GM19035 (cell line): Measurements from ENCODE around the gene RNLS.
"Not testable (repeated sequence)": the region's sequence is repeated elsewhere in the genome, so short reads cannot be mapped to it uniquely, and the experiment has no call there.

Source experiments
- ATAC-seq: cut with Tn5 transposase; IDR thresholded peaks from one replicate; pipeline ENCODE4 v1.9.1; 2021; ENCODE audit not compliant: unreplicated experiment

RNLS gene

DNA sequence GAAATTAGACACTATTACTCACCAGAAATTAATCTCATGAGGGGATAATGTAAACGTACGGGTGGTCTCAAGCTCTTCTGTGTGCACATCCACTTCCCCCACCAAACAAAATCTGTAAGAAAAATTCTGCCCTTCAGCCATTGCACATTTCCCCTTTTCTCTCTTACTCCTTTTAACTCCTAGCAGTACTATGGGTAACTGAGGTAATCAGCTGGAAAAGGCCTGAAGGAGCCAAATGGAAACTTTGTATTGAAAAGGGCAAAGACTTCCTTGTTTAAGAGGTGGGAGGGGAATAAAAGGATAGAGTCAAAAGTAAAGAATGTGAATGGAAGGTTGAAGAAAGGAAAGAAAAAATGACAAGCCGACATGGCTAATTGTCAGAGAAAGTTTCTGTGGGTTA lies 273.8 kb downstream of the RNLS start:
- ATAC-seq = no peak

DNA sequence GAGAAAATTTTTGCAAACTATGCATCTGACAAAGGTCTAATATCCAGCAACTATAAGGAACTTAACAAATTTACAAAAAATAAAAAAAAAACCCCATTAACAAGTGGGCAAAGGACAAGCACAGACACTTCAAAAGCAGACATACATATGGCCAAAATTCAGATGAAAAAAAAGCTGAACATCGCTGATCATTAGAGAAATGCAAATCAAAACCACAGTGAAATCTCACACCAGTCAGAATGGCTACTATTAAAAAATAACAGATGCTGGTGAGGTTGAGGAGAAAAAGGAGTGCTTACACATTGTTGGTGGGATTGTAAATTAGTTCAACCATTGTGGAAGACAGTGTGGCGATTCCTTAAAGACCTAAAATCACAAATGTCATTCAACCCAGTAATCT lies 274.8 kb downstream of the RNLS start:
- not testable (repeated sequence) for ATAC-seq

DNA sequence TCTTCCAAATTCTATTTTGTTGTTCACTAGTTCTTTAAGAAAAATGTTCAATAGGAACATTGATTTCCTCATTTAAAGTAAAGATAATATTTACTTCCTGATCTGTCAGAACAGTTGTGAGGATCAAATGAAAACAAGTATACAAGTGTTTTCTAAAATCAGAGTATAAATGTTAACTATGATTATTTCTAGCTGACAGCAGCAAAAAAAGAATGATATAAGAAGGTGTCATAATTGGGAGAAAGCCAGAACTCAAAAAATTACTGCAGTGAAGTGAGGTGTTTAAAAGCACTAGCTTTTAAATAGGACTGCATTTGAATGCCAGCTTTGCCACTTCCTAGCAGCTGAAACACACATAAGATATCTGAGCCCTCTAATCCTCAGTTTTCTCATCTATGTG lies 283.3 kb downstream of the RNLS start:
- no peak for ATAC-seq

DNA sequence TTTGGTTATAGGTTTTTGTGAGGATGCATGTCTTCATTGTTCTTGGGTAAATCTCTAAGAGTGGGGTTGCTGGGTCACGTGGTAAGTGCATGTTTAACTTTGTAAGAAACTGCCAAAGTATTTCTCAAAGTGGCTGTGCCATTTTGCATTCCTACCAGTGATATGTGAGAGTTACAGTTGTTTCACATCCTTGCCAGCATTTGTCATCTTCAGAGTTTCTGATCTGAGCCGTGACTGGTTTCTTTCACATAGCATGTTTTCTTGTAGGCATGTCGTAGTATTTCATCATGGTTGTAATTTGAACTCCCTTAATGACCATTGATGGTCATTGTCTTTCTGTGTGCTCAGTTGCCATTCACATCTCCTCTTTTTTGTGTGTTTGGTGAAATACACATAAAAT lies 286.0 kb downstream of the RNLS start:
- no peak for ATAC-seq

DNA sequence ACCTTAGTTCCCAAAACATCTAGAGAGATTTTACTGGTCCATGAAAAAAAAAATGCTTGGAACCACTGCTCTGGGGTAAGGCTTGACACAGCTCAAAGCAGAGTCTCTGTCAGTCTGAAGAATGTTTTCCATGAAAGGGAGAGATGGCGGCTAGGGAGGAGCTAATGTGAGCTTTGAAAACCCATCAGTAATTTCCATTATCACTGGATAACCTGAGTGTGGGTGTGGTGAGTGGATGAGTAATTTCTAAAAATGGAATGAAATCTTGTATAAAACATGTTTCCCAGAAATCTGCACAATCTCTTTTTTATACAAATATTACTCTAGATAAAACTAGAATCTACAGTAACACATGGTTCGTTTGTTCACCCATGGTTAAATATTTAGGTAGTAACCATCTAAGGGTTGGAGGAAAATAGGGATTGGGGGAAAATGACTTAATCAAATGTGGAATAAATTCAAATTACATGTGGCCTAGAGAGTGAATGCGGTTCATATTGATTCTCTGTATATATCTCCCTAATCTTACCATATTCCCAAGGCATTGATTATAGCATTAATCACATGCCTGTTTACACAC lies 289.4 kb downstream of the RNLS start:
- ATAC-seq = no peak

DNA sequence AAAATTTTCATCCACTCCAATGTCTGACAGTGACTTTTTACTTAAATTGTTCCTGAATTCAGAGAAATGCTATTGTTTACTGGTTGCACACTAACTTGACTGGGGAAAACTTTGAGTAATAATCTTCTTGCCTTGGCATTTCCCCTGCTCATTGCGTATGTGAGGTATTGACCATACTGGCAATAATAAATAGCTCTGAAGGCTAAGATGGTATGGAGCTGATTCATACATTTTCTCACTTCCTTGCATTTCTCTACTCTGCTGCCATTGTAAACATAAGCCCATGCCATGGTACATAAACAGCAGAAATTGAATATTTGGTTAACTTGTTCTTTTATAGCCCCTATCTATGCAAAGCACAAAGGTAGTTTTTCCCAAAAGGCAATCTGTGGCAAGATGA lies 290.0 kb downstream of the RNLS start:
- ATAC-seq = no peak

DNA sequence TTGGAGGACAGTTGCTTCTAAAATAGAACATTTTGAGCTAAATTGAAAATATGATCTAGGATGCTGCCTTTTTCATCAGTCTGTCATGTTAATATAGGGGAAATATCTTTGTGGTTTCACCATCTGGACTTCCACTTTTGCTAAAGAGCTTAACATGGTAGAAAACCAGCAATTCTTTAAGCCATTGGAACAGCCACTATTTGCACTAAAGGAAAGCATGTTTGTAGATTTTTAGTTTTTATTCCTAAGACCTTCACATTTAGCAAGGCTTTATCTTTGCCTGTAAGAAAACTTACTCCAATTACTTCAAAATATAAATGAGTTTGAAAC lies 291.0 kb downstream of the RNLS start:
- no peak for ATAC-seq

DNA sequence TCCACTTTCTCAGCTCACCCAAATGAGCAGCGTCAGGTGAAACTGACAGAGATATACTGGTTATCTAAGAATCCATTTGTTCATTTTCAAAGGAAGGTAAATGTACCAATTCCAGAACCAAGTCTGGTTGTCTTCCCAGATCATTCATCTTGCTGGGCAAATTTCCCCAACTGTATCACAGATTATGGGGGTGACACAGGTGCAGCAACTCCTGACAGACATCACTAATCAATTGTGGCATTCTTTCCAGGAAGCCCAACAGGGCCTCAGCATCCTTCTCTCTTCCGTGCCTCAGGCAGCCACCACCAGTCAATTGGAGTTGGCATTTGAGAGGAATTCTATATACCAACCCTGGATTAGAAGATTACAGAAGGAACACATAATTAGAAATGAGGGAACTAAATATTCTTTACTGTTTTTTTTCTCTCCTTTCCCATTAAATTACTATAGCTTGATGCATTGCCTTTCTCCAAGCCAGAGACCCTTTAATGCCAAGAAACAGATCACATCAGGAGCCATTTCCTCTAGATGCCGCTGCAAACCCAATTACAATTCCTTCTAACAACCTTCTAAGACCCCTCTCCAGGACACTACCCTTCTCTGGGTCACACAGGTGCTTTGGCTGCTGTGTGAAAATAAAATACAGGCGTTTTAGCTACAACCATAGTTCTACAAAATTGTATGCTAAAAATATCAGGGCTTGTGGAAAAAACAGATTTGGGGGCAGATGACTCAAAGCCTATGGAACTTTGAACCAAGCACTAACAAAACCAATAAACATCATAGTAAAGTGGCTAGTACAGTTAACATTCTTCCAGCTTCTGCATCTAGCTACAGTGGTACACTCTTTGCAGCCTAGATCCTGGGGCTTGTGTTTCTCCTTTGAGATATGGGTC lies 291.6 kb downstream of the RNLS start:
- no peak for ATAC-seq

DNA sequence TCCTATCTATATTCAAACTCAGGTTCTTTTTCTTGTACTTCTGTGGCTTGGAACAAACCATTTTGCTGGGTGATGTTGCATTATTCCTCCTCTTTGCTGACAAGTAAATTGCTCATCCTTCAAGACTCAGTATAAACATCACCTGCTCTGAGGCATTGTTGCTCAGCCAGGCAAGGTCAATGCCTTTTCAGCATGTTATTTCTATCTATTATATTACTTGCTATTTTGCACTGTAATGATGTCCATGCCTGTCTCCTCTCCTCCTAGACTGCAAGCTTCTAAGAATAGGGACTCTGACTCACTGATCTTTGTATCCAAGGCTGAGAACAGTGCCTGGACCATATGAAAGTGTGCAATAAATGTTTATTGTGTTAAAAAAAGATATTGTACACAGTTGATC lies 293.8 kb downstream of the RNLS start:
- no peak for ATAC-seq

DNA sequence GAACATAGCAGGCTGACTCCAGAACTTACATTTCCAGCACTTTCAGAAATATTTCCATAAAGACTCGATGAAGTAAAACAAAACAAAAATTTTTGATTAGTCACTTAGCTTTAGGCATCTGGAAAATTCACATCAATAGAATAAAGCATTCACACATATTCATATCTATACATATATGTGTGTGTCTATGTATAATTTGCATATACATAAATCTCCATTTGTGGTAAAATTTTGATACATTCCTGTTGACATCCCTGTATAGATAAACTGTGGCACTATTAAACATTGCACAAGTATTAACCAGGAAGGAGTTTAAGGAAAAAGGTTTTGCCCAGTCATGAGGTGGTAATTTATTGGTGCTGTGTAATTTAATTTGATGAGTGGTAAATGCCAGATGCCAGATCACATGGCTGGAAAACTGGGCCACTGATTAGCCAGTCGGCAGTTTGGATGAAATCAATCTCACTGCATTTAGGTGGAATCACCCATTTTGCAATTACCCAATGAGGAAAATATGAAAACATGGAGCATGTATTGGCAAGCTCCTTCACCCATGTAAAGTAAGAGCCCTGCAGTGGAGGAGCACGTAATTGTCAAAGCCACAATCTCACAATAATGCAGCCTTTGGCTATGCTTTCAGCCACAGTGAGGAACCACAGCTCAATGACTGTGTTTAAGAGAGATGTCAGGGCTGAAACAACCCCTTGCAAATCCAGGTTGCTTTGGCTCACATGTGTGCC lies 294.6 kb downstream of the RNLS start:
- ATAC-seq = no peak

DNA sequence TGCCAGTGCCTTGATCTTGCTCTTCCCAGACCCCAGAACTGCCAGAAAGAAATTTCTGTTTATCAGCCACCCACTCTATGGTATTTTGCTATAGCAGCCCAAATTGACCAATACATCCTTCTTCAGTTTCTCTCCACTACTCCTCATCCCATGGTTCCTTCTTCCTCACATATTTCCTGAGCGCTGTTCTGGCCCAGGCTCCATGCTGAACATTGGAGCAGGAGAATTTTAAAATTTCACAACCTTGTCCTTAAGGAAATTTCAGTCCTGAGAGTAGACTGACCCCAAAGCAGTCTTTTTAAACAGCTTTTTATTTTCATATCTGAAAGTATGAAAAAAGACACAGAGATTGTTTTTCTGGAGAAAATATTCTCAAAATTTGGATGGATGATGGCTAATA lies 297.1 kb downstream of the RNLS start:
- ATAC-seq = no peak

DNA sequence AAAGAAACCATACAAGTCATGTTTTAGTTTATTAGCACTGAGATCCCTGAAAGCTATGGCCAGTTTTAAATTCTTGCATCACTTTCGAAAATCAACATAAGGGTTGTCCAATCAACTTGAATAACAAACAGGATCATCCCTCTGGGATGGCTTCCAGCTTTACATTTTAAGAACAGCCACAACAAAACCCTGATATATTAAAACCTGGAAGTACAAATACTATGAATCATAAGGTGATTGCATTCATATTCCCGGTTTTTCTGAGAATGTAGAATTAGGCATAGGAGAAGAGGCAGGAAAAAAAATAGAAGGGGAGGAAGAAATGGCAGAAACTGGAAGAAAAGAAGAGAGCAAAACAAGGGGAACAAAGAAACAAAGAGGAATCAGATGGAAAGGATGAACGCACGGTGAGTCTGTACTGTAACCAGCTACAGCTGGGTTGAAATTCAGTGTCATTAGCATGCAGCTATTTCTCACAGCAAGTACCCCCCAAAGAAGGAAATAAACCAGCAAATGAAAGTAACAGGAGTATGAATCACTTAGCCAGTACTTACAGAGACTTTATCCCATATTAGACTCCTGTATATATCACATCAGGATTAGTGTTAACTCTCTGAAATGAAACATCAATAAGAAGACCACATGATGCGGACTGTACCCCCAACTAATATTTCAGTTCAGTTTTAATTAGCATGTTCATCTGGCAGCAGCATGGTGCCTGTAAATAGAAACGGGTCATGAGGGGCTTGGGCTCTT lies 301.3 kb downstream of the RNLS start:
- ATAC-seq = no peak

DNA sequence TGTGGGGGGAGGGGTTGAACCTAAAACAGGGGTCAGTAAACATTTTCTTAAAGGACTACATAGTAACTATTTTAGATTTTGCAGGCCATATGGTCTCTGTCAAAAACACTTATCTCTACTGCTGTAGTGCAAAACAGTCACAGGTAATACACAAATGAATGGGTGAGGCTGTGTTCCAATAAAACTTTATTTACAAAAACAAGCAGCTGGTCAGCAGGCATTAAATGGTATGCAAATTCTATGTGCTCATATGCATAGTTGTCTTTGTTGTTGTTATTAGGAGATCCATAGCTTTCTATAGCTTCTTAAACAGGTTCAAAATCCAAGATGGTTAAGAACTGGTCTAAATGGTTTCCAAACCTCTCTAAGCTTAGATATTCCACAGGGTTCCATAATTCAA lies 302.6 kb downstream of the RNLS start:
- no peak for ATAC-seq

DNA sequence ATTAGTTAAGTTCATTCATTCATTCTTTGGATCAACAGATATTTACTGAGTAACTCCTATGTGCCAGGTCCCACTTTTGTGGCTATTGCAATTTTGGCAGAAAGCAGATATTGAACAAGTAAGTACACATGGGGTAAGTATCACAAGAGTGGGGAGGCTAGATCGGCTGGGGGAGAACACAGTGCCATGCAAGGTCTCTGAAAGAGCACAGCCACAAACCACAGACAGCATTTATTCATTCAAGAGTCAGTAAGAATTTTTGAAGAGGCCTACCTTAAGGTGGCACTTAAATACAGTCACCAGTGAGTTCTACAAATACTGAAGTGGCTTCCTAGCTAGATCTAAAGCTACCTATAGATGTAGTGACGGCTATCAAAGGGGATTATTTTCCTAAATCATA lies 304.2 kb downstream of the RNLS start:
- ATAC-seq = no peak

DNA sequence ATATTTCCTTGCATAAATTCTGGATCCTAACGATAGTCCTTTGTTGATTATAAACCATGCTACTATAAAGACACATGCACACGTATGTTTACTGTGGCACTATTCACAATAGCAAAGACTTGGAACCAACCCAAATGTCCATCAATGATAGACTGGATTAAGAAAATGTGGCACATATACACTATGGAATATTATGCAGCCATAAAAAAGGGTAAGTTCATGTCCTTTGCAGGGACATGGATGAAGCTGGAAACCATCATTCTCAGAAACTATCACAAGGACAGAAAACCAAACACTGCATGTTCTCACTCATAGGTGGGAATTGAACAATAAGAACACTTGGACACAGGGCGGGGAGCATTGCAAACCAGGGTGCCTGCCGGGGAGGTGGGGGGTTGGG lies 306.2 kb downstream of the RNLS start:
- ATAC-seq = not testable (repeated sequence)

DNA sequence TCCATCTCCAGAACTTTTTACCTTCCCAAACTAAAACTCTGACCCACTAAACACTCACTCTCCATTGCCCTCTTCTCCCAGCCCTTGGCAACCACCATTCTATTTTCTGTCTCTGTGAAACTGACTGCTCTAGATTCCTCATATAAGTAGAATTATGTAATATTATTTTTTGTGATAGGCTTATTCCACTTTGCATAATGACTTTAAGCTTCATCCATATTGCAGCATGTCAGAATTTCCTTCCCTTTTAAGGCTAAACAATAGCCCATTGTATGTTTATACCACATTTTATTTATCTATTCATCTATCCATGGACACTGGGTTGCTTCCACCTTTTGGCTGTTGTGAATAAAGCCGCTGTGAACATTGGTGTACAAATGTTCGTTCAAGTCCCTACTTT lies 308.8 kb downstream of the RNLS start:
- no peak for ATAC-seq

DNA sequence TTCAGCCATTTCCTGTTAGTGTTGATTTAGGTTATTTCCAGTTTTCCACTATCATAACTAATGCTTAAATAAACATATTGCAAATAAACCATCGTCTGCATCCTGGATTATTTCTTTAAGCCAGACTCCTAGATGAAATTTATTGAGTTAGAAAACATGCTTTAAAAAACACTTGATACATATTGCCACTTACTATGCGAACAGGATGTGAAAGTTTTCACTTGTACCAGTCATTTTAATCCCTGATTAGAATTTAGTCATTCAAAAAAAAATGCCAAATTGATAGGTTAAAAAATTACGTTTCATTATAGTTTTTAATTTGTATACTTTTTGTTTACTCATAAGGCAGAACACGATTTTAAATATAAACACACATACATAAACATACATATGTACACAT lies 309.6 kb downstream of the RNLS start:
- no peak for ATAC-seq

DNA sequence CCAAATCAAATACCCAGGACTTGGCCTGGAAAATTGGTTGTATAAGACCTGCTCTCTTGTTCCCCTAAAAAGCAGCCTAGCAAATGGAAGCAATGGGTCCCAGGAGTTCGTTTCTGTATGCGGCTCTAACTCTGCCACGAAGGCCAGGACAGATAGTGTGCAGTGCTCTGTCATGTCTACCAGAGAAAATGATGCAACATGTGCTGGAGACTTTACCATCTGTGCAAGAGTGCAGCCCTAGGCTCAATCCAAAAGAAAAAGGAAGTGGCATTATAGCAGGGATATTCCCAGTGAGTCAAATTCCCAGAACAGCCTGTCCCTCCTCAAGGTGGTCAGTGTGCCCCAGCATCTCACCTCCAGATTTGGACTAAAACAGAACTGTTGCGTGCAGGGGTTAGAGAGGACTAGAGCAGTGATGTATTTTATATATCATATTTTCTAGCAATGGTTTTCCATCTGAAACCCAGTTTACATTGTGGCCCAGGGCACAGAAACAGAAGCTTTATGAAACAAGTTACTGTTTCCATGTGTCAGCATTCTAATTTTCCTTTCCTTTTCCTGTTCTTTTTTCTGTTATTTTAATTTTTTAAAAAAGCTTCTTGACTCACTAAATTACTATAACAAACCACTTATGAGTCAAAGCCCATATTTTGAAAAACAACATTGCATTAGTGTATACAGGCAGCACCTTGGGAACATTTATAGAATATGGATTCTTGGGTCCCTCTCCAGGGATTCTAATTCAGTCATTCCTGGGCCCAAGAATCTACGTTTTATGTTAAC lies 311.2 kb downstream of the RNLS start:
- ATAC-seq = peak; percentile 29

DNA sequence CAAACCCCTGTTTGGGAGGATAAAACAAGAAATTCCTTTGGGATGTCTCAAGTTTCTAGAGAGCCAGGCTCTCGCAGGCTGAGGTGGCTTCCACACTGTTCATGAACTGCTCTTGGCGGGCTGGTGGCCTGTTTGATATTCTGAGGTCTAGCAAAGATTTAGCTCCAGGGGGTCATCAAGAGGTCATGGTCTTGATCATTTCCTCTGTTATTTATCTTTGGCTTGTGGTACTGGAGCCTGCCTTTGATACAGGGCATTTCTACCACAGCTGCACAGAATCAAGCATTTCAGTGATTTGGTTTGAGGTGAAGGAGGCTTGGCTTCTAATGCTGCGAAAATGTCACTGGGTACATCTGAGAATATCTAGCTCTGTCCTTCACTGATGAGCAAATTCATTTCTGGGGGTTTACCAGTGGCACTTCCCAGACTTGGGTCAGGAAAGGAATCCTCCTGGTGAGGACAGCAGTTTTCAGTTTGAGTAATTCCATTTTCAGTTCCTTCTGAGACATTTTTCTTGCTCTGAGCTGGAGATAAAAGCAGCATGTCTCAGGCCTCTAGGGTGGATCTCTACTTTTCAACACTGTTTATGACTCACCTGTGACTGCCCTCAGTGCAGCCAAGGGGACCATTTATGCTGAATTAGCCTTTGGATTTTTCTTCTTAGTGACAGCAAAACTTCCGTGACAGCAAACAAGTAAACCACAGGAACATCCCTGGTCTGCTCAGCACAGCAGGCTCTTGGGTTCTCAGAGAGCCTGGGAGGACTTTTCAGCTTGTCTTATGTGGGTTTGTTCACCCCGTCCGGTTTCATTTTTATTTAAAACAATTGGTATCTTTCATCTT lies 312.0 kb downstream of the RNLS start:
- peak; percentile 85 for ATAC-seq
